Gastrocnemius medialis (tissue), 4 donors: ENCODE measurements around the gene IL26. TPM values are rescaled to one million over a fixed set of nuclear protein-coding genes. Genes with fewer than 3 reads are reported as not detected.
"Not testable (repeated sequence)": the region's sequence is repeated elsewhere in the genome, so short reads cannot be mapped to it uniquely, and the experiment has no call there.

Experiments
- ATAC-seq, 2 donors: fragments of 150-250 bp; one replicate each; pipeline ENCODE4 v1.9.1; 2016
- DNase-seq, 2 donors: peaks; one replicate each; pipeline ENCODE4 v3.0.0-alpha.2; 2019
- H3K27ac ChIP-seq, 4 donors: fragments of 200-600 bp; sonication (generic); 1 replicate in 1 of 4; 2 replicates in 3 of 4; pipeline ENCODE4 v1.5.1; 2016 to 2018; ENCODE audit warnings: mild to moderate bottlenecking in 2 of 4, moderate library complexity in 1 of 4
- H3K27me3 ChIP-seq, 3 donors: fragments of 200-600 bp; sonication (generic) in 2 of 3; 1 replicate in 1 of 3; 2 replicates in 2 of 3; pipeline versions ENCODE4 v1.5.1 to v1.6.0; 2016 to 2019; ENCODE audit warnings: mild to moderate bottlenecking in 1 of 3, moderate library complexity in 1 of 3
- H3K36me3 ChIP-seq, 2 donors: fragments of 200-600 bp; sonication (generic) in 1 of 2; one replicate each; pipeline ENCODE4 v1.5.1; 2017 to 2018
- H3K4me1 ChIP-seq, 2 donors: fragments of 200-600 bp; sonication (generic) in 1 of 2; one replicate each; pipeline ENCODE4 v1.5.1; 2016 to 2017; ENCODE audit warnings: mild to moderate bottlenecking in 2 of 2
- H3K4me3 ChIP-seq, 4 donors: fragments of 200-600 bp; sonication (generic) in 3 of 4; 1 replicate in 1 of 4; 2 replicates in 3 of 4; pipeline ENCODE4 v1.5.1; 2016 to 2019; ENCODE audit warnings: mild to moderate bottlenecking in 2 of 4
- H3K9me3 ChIP-seq, 3 donors: fragments of 200-600 bp; sonication (generic) in 2 of 3; 1 replicate in 1 of 3; 2 replicates in 2 of 3; pipeline ENCODE4 v1.5.1; 2016 to 2019
- CTCF ChIP-seq, 5 experiments: fragments of 450-650 bp in 3 of 5; fragments of 200-600 bp in 2 of 5; sonication (generic) in 2 of 5; IDR thresholded peaks in 4 of 5; conservative IDR thresholded peaks in 1 of 5; 1 replicate in 4 of 5; 2 replicates in 1 of 5; pipeline ENCODE4 v1.5.1; 2016 to 2019; ENCODE audit warnings: antibody characterized with exemption in 5 of 5, mild to moderate bottlenecking in 3 of 5, moderate library complexity in 3 of 5
- POLR2A ChIP-seq, 2 donors: fragments of 450-650 bp; IDR thresholded peaks; one replicate each; pipeline ENCODE4 v1.6.1; 2017; ENCODE audit warnings: antibody characterized with exemption in 2 of 2, mild to moderate bottlenecking in 2 of 2, moderate library complexity in 2 of 2
- in situ Hi-C, 4 donors: fragments of 200-750 bp; cut with MboI; loops; one replicate each; pipeline versions ENCODE4 v1.15.0 to v1.8.0; 2017; ENCODE audit warnings: low sequenced_read_pairs in 4 of 4
- intact Hi-C: fragments of 100-400 bp; cut with DNase I; formaldehyde crosslinking; loops from one replicate; pipeline ENCODE4 v1.15.1; 2023; ENCODE audit warnings: low total_unique reads
- total RNA-seq, 4 donors: library from RNA; depleted of rRNA; stranded (reverse); fragments of >200 nt; gene quantifications; one replicate each; pipeline versions ENCODE4 v1.1.0 to v1.2.3, GENCODE V29; 2016

IL26 gene
- total RNA-seq, 4 donors from 2014 or later, result not detected

GRCh38 chr12:68222326-68222725, 3.3 kb downstream of the IL26 start:
- no peaks in the 10 kb centered on the region for H3K27me3 ChIP-seq
- no peak overlapping the region for H3K27ac ChIP-seq
- DNase-seq (no peak), ATAC-seq (no peak)
- intact Hi-C loops (loop anchor here (10.0 kb wide), 1 partner anchor 868 kb away; no protein-coding TSS in a partner anchor), in situ Hi-C loops (loop anchor here in 2 of 4 donors (5.0 to 25.0 kb wide), 3 partner anchors 90 to 440 kb away; no protein-coding TSS in a partner anchor)
- no peaks in the 10 kb centered on the region for H3K9me3 ChIP-seq
- TF ChIP-seq POLR2A (IDR thresholded peaks at IDR 0.05) (no peak), CTCF (IDR thresholded peaks at IDR 0.05 in 4 of 5, conservative IDR thresholded peaks at IDR 0.05 in 1 of 5) (no peak)
- no peak overlapping the region for H3K4me3 ChIP-seq
- peaks cover 4 to 8% of the 10 kb centered on the region in 2 donors for H3K4me1 ChIP-seq
- H3K36me3 ChIP-seq, result no peaks in the 10 kb centered on the region

DNA sequence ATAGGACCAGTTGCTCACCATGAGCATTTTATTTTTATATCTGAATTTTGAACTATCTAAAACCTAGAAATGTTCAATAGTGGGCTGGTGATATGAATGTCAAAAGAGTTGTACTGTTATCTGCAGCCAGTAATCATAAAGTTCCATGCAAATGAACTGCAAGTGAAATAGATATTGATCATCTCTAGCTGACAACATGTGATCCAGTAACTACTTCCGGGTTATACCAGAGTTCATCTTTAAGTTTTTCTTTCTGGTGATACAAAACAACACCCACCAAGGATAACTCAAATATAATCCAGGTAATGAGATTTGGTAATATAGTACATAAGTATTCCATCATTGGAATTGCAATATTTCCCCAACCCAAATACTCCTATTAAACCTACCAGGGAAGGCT, 4.1 kb downstream of the IL26 start:
- no peak overlapping the region for H3K27ac ChIP-seq
- in situ Hi-C loops, result loop anchor here in 2 of 4 donors (5.0 to 25.0 kb wide), 3 partner anchors 91 to 441 kb away; no protein-coding TSS in a partner anchor
- TF ChIP-seq CTCF (IDR thresholded peaks at IDR 0.05 in 4 of 5, conservative IDR thresholded peaks at IDR 0.05 in 1 of 5), result no peak
- TF ChIP-seq POLR2A (IDR thresholded peaks at IDR 0.05), result no peak
- peaks cover 4 to 8% of the 10 kb centered on the region in 2 donors for H3K4me1 ChIP-seq
- no peaks in the 10 kb centered on the region for H3K9me3 ChIP-seq
- ATAC-seq (no peak), DNase-seq (no peak)
- no peaks in the 10 kb centered on the region for H3K36me3 ChIP-seq
- H3K27me3 ChIP-seq, result peaks cover 0 to 3% (median 0%) of the 10 kb centered on the region in 3 donors
- intact Hi-C loops, result loop anchor here (10.0 kb wide), 1 partner anchor 867 kb away; no protein-coding TSS in a partner anchor
- no peak overlapping the region for H3K4me3 ChIP-seq

- H3K9me3 ChIP-seq, result no peaks in the 10 kb centered on the region
- TF ChIP-seq POLR2A (IDR thresholded peaks at IDR 0.05) (no peak), CTCF (IDR thresholded peaks at IDR 0.05 in 4 of 5, conservative IDR thresholded peaks at IDR 0.05 in 1 of 5) (no peak)
- no peaks in the 10 kb centered on the region for H3K27me3 ChIP-seq
- ATAC-seq (no peak), DNase-seq (no peak)
- in situ Hi-C loops, result loop anchor here in 1 of 4 donors (25.0 kb wide), 1 partner anchor 451 kb away; no protein-coding TSS in a partner anchor
- H3K4me3 ChIP-seq, result no peak overlapping the region
- no peak overlapping the region for H3K27ac ChIP-seq
- no peaks in the 10 kb centered on the region for H3K4me1 ChIP-seq
- intact Hi-C loops, result no loop called here
- no peaks in the 10 kb centered on the region for H3K36me3 ChIP-seq
Measured at GRCh38 chr12:68210875-68211274, 14.7 kb downstream of the IL26 start.

- in situ Hi-C loops, result loop anchor here in 1 of 4 donors (25.0 kb wide), 1 partner anchor 453 kb away; no protein-coding TSS in a partner anchor
- H3K4me3 ChIP-seq, DNase-seq, H3K4me1 ChIP-seq, H3K9me3 ChIP-seq, H3K36me3 ChIP-seq, H3K27ac ChIP-seq, ATAC-seq, intact Hi-C loops, H3K27me3 ChIP-seq: not testable (repeated sequence)
Measured at GRCh38 chr12:68209048-68209728, 16.4 kb downstream of the IL26 start.

GRCh38 chr12:68207276-68207675, 18.3 kb downstream of the IL26 start:
- intact Hi-C loops (no loop called here), in situ Hi-C loops (loop anchor here in 1 of 4 donors (25.0 kb wide), 1 partner anchor 455 kb away; no protein-coding TSS in a partner anchor)
- TF ChIP-seq POLR2A (IDR thresholded peaks at IDR 0.05) (no peak), CTCF (IDR thresholded peaks at IDR 0.05 in 4 of 5, conservative IDR thresholded peaks at IDR 0.05 in 1 of 5) (no peak)
- Histone ChIP-seq H3K4me3 (no peak overlapping the region), H3K27ac (no peak overlapping the region), H3K9me3 (no peaks in the 10 kb centered on the region), H3K4me1 (no peaks in the 10 kb centered on the region), H3K27me3 (no peaks in the 10 kb centered on the region), H3K36me3 (no peaks in the 10 kb centered on the region)
- no peak for DNase-seq
- ATAC-seq, result no peak
